Immature natural killer cell (primary cell): Measurements from ENCODE around the gene MYH11. TPM values are rescaled to one million over a fixed set of nuclear protein-coding genes. Genes with fewer than 3 reads are reported as not detected.
"Not testable (repeated sequence)": the region's sequence is repeated elsewhere in the genome, so short reads cannot be mapped to it uniquely, and the experiment has no call there.

ENCODE experiments used
- DNase-seq, 3 donors: peaks; one replicate each; pipeline ENCODE4 v3.0.0; 2022; ENCODE audit warnings: mixed read lengths in 1 of 3
- H3K27ac Mint-ChIP-seq, 6 donors: one replicate each; pipeline ENCODE4 v1.8.0; 2020; ENCODE audit warnings: mixed read lengths in 6 of 6, mild to moderate bottlenecking in 5 of 6, inconsistent platforms in 4 of 6, moderate library complexity in 3 of 6
- H3K27me3 Mint-ChIP-seq, 3 donors: one replicate each; pipeline ENCODE4 v1.8.0; 2020 to 2021; ENCODE audit warnings: low read depth in 3 of 3, mild to moderate bottlenecking in 3 of 3, mixed read lengths in 3 of 3, moderate library complexity in 3 of 3, inconsistent platforms in 1 of 3
- H3K36me3 Mint-ChIP-seq, 3 donors: one replicate each; pipeline ENCODE4 v1.8.0; 2020; ENCODE audit warnings: mixed read lengths in 3 of 3, inconsistent platforms in 2 of 3, mild to moderate bottlenecking in 2 of 3
- H3K4me1 Mint-ChIP-seq, 2 donors: one replicate each; pipeline ENCODE4 v1.8.0; 2020; ENCODE audit warnings: inconsistent platforms in 2 of 2, mild to moderate bottlenecking in 2 of 2, mixed read lengths in 2 of 2, moderate library complexity in 1 of 2
- H3K4me3 Mint-ChIP-seq, 5 donors: one replicate each; pipeline ENCODE4 v1.8.0; 2020; ENCODE audit warnings: mild to moderate bottlenecking in 5 of 5, mixed read lengths in 5 of 5, inconsistent platforms in 3 of 5, moderate library complexity in 3 of 5
- H3K9me3 Mint-ChIP-seq, 6 donors: one replicate each; pipeline ENCODE4 v1.8.0; 2020; ENCODE audit warnings: mild to moderate bottlenecking in 6 of 6, mixed read lengths in 6 of 6, inconsistent platforms in 4 of 6, moderate library complexity in 3 of 6
- polyA plus RNA-seq, 3 donors: library from polyadenylated mRNA; unstranded; fragments of 300-500 nt; fragmentation: Illumina TruSeq; gene quantifications; one replicate each; pipeline ENCODE4 v1.2.3, GENCODE V29; 2021

The MYH11 gene
- polyA plus RNA-seq, 3 donors from 2014 or later = 0.32 to 1.6 TPM; not detected in 1

- H3K27ac Mint-ChIP-seq = no peak overlapping the region
- H3K27me3 Mint-ChIP-seq = peaks cover 2 to 9% (median 2%) of the 10 kb centered on the region in 3 donors
- no peak overlapping the region for H3K4me3 Mint-ChIP-seq
- no peak for DNase-seq
- H3K36me3 Mint-ChIP-seq = no peaks in the 10 kb centered on the region
- H3K4me1 Mint-ChIP-seq = no peaks in the 10 kb centered on the region
- no peaks in the 10 kb centered on the region for H3K9me3 Mint-ChIP-seq
Measured at GRCh38 chr16:15807603-15808009, 49.2 kb downstream of the MYH11 start.

- Mint-ChIP-seq H3K27ac (no peak overlapping the region), H3K4me3 (no peak overlapping the region), H3K27me3 (peaks cover 2 to 6% (median 5%) of the 10 kb centered on the region in 3 donors), H3K4me1 (no peaks in the 10 kb centered on the region), H3K36me3 (no peaks in the 10 kb centered on the region), H3K9me3 (no peaks in the 10 kb centered on the region)
- DNase-seq = no peak
Measured at GRCh38 chr16:15803618-15804017, 53.2 kb downstream of the MYH11 start.

GRCh38 chr16:15799851-15800495 lies 56.9 kb downstream of the MYH11 start:
- Mint-ChIP-seq H3K9me3 (peaks cover 0 to 10% (median 6%) of the 10 kb centered on the region in 6 donors), H3K36me3 (peaks cover 0 to 9% (median 0%) of the 10 kb centered on the region in 3 donors), H3K4me1 (no peaks in the 10 kb centered on the region), H3K4me3 (no peak overlapping the region), H3K27ac (no peak overlapping the region), H3K27me3 (peaks cover 2 to 6% (median 4%) of the 10 kb centered on the region in 3 donors)
- DNase-seq = no peak

GRCh38 chr16:15798671-15799070 lies 58.2 kb downstream of the MYH11 start:
- H3K36me3 Mint-ChIP-seq = peaks cover 0 to 9% (median 0%) of the 10 kb centered on the region in 3 donors
- no peak for DNase-seq
- no peak overlapping the region for H3K27ac Mint-ChIP-seq
- peaks cover 0 to 5% (median 4%) of the 10 kb centered on the region in 3 donors for H3K27me3 Mint-ChIP-seq
- H3K4me3 Mint-ChIP-seq = no peak overlapping the region
- H3K4me1 Mint-ChIP-seq = no peaks in the 10 kb centered on the region
- H3K9me3 Mint-ChIP-seq = peaks cover 0 to 10% (median 6%) of the 10 kb centered on the region in 6 donors

GRCh38 chr16:15796885-15797284 lies 59.9 kb downstream of the MYH11 start:
- no peaks in the 10 kb centered on the region for H3K4me1 Mint-ChIP-seq

GRCh38 chr16:15795615-15796014 lies 61.2 kb downstream of the MYH11 start:
- H3K9me3 Mint-ChIP-seq = peaks cover 0 to 10% (median 6%) of the 10 kb centered on the region in 6 donors
- no peak for DNase-seq
- no peak overlapping the region for H3K4me3 Mint-ChIP-seq
- no peaks in the 10 kb centered on the region for H3K4me1 Mint-ChIP-seq
- H3K27ac Mint-ChIP-seq = no peak overlapping the region
- peaks cover 0 to 5% (median 4%) of the 10 kb centered on the region in 3 donors for H3K27me3 Mint-ChIP-seq
- H3K36me3 Mint-ChIP-seq = peaks cover 0 to 9% (median 0%) of the 10 kb centered on the region in 3 donors

More at GRCh38 chr16:15796885-15797284, 59.9 kb downstream of the MYH11 start:
- no peak for DNase-seq
- no peak overlapping the region for H3K4me3 Mint-ChIP-seq
- H3K27me3 Mint-ChIP-seq = peaks cover 0 to 7% (median 4%) of the 10 kb centered on the region in 3 donors
- no peak overlapping the region for H3K27ac Mint-ChIP-seq
- H3K9me3 Mint-ChIP-seq = peaks cover 0 to 10% (median 6%) of the 10 kb centered on the region in 6 donors
- H3K36me3 Mint-ChIP-seq = peaks cover 0 to 9% (median 0%) of the 10 kb centered on the region in 3 donors

- no peak for DNase-seq
- peaks cover 0 to 7% (median 3%) of the 10 kb centered on the region in 3 donors for H3K27me3 Mint-ChIP-seq
- H3K4me3 Mint-ChIP-seq = no peak overlapping the region
Measured at GRCh38 chr16:15792563-15792971, 64.3 kb downstream of the MYH11 start.

GRCh38 chr16:15790458-15790857 lies 66.4 kb downstream of the MYH11 start:
- H3K36me3 Mint-ChIP-seq = no peaks in the 10 kb centered on the region
- no peak overlapping the region for H3K4me3 Mint-ChIP-seq
- no peaks in the 10 kb centered on the region for H3K4me1 Mint-ChIP-seq
- peaks cover 0 to 6% (median 3%) of the 10 kb centered on the region in 3 donors for H3K27me3 Mint-ChIP-seq
- no peak overlapping the region for H3K27ac Mint-ChIP-seq
- peaks cover 0 to 3% (median 0%) of the 10 kb centered on the region in 6 donors for H3K9me3 Mint-ChIP-seq
- DNase-seq = no peak

More at GRCh38 chr16:15792563-15792971, 64.3 kb downstream of the MYH11 start:
- Mint-ChIP-seq H3K9me3 (peaks cover 0 to 10% (median 6%) of the 10 kb centered on the region in 6 donors), H3K4me1 (no peaks in the 10 kb centered on the region), H3K27ac (no peak overlapping the region), H3K36me3 (peaks cover 0 to 9% (median 0%) of the 10 kb centered on the region in 3 donors)

GRCh38 chr16:15789816-15790215 lies 67.0 kb downstream of the MYH11 start:
- not testable (repeated sequence) for H3K9me3 Mint-ChIP-seq, H3K4me1 Mint-ChIP-seq, H3K36me3 Mint-ChIP-seq, H3K4me3 Mint-ChIP-seq, H3K27me3 Mint-ChIP-seq, DNase-seq, H3K27ac Mint-ChIP-seq

GRCh38 chr16:15788846-15789239 lies 68.0 kb downstream of the MYH11 start:
- Mint-ChIP-seq H3K36me3 (no peaks in the 10 kb centered on the region), H3K4me1 (no peaks in the 10 kb centered on the region), H3K4me3 (no peak overlapping the region), H3K27ac (no peak overlapping the region), H3K9me3 (no peaks in the 10 kb centered on the region), H3K27me3 (peaks cover 0 to 6% (median 3%) of the 10 kb centered on the region in 3 donors)
- no peak for DNase-seq

- Mint-ChIP-seq H3K4me3 (no peak overlapping the region), H3K4me1 (no peaks in the 10 kb centered on the region), H3K27me3 (peaks cover 0 to 6% (median 3%) of the 10 kb centered on the region in 3 donors), H3K9me3 (no peaks in the 10 kb centered on the region), H3K36me3 (no peaks in the 10 kb centered on the region), H3K27ac (no peak overlapping the region)
- DNase-seq = no peak
Measured at GRCh38 chr16:15786501-15786900, 70.3 kb downstream of the MYH11 start.

GRCh38 chr16:15785386-15786059 lies 71.3 kb downstream of the MYH11 start:
- no peak overlapping the region for H3K4me3 Mint-ChIP-seq
- H3K9me3 Mint-ChIP-seq = no peaks in the 10 kb centered on the region
- peaks cover 0 to 6% (median 3%) of the 10 kb centered on the region in 3 donors for H3K27me3 Mint-ChIP-seq
- DNase-seq = no peak
- no peaks in the 10 kb centered on the region for H3K36me3 Mint-ChIP-seq
- no peak overlapping the region for H3K27ac Mint-ChIP-seq
- H3K4me1 Mint-ChIP-seq = no peaks in the 10 kb centered on the region

GRCh38 chr16:15783985-15784384 lies 72.8 kb downstream of the MYH11 start:
- Mint-ChIP-seq H3K27ac (no peak overlapping the region), H3K4me1 (no peaks in the 10 kb centered on the region), H3K9me3 (no peaks in the 10 kb centered on the region), H3K36me3 (no peaks in the 10 kb centered on the region), H3K27me3 (peaks cover 1 to 6% (median 3%) of the 10 kb centered on the region in 3 donors), H3K4me3 (no peak overlapping the region)
- no peak for DNase-seq

GRCh38 chr16:15782573-15783365 lies 74.1 kb downstream of the MYH11 start:
- Mint-ChIP-seq H3K4me3 (no peak overlapping the region), H3K27me3 (peaks cover 0 to 3% (median 1%) of the 10 kb centered on the region in 3 donors), H3K9me3 (no peaks in the 10 kb centered on the region), H3K4me1 (no peaks in the 10 kb centered on the region), H3K36me3 (no peaks in the 10 kb centered on the region), H3K27ac (no peak overlapping the region)
- no peak for DNase-seq
